ENCODE results near the gene KLHL29.

GRCh38 chr2:23359631-23360567, 25.1 kb upstream of the KLHL29 start:
- TF ChIP-seq CTCF (IDR thresholded peaks at IDR 0.05; ENCODE audit: borderline replicate concordance, extremely low read depth, low read length, poor library complexity, severe bottlenecking) = no peak
- TF ChIP-seq EZH2 (IDR thresholded peaks at IDR 0.05; ENCODE audit: borderline replicate concordance, low read depth, low read length, severe bottlenecking) = no peak

Data from DND-41 (cell line).